Choroid plexus epithelial cell (primary cell): ENCODE results near the gene ARFIP2.

Experiments
- DNase-seq: peaks from one replicate; pipeline ENCODE4 v3.0.0-alpha.2; 2010; ENCODE audit warnings: low read depth
- H3K4me3 ChIP-seq: 2 replicates; pipeline ENCODE4 v1.5.1; 2011; ENCODE audit warnings: low read depth, mild to moderate bottlenecking, control low read depth, low read length, moderate library complexity
- TF ChIP-seq, protein P1 (sequence below): conservative IDR thresholded peaks from 2 replicates; pipeline ENCODE4 v1.5.1; 2011; ENCODE audit warnings: low read depth, mild to moderate bottlenecking, control low read depth, inconsistent platforms, low read length, moderate library complexity

The ARFIP2 gene

DNA sequence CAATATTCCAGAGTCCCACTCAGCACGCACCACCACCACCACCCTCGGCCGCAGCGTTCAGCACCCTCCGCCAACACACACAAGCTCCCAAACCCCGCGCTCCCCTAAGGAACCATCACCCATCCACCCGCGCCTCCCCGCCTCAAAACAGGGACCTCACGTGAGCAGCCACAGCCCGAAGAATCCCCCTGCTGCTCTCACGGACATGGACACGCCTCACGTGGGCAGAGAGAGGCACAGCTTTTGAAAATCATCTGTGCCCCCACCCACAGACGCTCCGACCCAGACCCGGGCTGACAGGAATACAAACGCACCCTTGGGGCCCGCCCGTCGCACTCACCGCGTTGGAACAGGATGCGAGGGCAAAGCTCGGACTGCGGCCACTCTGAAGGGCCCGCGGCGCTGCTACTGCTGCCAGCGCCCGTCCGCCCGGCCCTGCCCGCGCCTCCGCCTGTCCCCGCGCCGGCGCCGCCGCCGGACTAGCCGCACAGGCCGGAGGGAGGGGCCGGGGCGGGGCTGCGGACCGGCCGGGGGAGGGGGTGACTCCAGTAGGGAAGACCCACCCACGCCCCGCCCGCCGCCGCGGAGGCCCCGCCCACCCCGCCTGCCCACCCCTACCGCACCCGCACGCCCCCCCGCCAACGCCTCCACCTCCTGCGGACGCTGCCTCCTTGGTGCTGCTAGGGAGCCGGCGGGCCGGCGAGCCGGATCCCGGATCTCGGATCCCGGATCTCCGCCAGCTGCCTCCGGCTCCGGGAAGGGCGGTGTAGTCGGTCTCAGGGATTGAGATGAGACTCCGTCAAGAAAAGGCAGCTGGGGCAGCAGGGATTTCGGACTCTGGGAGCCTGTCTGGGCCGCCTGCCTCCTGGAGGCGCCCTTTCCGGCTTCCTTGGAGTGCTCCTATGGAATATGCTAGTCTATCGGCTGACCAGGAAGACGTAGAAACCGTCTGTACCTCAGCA is 7.4 kb downstream of the ARFIP2 start, which contains the start of gene TRIM3:
TRIM3 (minus strand) TSS at position 491 of the 962 bp plus-strand sequence. CDS start 8,246 bp downstream, outside the sequence.
- peak within 1 kb of the TSS; percentile 84 for H3K4me3 ChIP-seq
- DNase-seq, result peak; percentile 91
- TF ChIP-seq, protein P1, sequence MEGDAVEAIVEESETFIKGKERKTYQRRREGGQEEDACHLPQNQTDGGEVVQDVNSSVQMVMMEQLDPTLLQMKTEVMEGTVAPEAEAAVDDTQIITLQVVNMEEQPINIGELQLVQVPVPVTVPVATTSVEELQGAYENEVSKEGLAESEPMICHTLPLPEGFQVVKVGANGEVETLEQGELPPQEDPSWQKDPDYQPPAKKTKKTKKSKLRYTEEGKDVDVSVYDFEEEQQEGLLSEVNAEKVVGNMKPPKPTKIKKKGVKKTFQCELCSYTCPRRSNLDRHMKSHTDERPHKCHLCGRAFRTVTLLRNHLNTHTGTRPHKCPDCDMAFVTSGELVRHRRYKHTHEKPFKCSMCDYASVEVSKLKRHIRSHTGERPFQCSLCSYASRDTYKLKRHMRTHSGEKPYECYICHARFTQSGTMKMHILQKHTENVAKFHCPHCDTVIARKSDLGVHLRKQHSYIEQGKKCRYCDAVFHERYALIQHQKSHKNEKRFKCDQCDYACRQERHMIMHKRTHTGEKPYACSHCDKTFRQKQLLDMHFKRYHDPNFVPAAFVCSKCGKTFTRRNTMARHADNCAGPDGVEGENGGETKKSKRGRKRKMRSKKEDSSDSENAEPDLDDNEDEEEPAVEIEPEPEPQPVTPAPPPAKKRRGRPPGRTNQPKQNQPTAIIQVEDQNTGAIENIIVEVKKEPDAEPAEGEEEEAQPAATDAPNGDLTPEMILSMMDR, result peak; percentile 56

DNA sequence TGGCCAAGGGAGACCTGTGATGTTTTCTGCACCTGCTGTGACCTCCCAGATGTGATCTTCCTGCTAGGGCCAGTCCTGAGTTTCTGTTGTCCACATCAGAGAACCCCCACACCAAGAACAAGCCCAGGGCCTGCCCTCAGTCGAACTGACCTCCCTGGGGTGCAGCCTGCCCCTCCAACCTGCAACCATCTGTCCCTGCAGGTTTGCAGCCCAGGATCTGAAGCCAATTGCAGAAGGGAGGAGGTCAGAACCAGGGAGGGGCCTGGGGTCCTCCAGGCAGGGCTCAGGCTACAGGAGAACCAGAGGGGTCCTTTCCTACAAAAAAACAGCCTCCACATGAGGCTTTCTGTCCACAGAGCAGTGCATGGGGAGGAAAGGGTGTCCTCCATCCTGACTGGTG is 8.2 kb downstream of the ARFIP2 start:
- H3K4me3 ChIP-seq, result peak overlapping the region; percentile 84
- no peak for DNase-seq
- TF ChIP-seq, protein P1, result no peak

DNA sequence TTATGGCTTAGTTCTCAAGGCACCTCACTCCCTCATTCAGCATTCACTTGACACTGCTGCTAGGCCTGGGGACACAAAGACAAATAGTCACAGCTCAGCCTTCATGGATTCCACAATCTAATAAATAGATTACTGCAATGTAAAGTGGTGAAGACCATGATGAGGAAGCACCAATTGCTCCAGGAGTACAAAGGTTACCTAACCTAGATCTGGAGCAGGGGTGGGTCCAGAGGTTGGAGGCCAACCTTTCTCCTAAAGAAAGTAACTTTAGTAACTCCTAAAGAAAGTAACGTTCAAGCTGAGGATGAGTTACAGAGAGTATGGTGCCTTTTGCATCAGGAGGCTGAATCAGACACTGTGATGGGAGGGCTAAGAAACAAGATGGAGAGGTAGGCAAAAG is 11.5 kb downstream of the ARFIP2 start:
- TF ChIP-seq, protein P1, result no peak
- H3K4me3 ChIP-seq, result no peak overlapping the region

DNA sequence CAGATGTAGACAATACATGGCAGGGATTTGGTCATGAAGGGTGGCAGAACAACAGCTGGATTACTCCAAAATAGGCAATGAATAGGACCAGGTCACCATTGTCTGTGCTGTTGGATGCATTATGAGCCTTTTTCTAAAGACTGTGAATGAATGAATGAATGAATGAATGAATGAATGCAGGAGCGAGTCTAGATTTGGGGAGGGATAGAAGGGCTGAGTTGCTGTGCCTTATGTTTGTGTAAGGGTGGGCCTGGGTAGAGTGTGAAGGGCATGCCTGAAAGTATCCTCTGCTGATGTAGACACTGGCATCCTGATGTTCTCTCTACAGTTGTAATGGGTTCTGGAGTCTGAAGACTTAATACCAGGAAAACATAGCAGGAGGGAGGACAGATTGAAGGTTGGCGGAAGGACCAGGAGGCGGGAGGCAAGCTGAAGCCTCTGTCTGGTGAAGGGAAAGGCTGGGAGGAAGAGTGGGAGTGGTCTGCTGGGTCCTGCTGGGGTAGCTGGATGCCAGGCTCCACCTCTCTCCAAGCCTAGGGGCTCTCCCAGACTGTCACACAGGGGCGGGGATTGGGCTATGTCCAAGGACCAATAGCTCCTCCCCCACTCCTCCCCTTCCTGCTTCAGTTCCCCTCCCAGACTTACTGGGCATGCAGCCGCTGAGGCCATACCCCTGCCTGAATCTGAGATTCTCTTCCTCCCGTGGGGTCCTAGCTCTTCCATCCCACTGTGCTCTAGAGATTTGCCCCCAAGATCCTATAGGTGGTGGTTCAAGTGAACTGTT is 12.2 kb downstream of the ARFIP2 start:
- TF ChIP-seq, protein P1, result no peak
- peak; percentile 98 for DNase-seq
- H3K4me3 ChIP-seq, result no peak overlapping the region

More for the DNA sequence above, 11.5 kb downstream of the ARFIP2 start:
- DNase-seq, result no peak

DNA sequence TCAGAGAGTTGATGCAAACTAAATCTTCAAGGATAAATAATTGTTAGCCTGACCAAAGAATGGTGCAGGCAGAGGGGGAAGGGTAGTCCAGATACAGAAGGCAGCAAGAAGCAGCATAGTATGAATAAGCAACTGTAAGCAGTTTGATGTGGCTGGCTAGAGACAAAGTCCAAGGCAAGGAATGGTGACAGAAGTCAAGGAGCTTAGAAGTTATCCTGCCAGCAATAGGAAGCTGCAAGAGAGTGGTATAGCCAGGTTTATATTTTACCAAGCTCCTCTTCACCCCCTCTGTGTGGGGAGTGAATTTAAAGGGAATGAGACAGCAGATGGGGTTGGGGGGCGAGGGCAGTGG is 22.1 kb downstream of the ARFIP2 start:
- TF ChIP-seq, protein P1, result no peak
- no peak for DNase-seq
- no peak overlapping the region for H3K4me3 ChIP-seq

DNA sequence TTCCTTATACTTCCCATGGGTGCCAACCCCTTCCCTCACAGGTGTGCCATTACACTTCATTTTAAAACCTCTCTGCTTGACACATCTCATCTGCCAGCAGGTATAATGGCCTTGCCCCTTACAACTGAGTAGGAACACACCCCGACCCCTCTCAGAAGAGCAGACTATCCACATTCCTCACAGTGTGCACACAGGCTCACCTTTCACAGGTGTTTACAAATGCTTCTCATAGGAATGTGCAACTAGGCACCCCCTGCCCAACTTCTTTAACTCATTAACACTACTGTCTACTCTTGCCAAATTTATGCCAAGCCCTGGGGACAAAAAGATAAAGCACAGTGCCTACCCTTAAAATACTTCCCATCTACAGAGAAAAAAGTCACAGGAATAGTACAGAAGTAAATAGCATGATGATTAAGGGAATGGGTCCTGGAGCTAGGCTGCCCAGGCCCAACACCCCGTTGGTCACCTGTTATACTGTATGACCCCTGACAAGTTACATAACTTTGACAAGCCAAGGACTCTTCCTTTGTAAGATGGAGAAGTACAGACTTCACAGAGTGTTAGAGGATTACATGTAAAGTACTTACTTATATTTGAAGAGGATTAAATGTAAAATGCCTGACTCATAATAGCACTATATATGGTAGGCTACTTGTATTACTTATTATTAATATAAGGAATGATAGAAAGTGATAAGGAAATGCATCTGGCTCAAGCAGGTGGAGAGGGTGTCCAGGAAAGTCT is 22.6 kb downstream of the ARFIP2 start:
- TF ChIP-seq, protein P1, result no peak
- no peak for DNase-seq
- H3K4me3 ChIP-seq, result no peak overlapping the region
